HepG2 (cell line): ENCODE measurements around the gene ASXL1. TPM values are rescaled to one million over a fixed set of nuclear protein-coding genes. Genes with fewer than 3 reads are reported as not detected.

Source experiments
- CBFB ChIP-seq: sonication (generic); formaldehyde crosslinking; IDR thresholded peaks from 2 replicates; pipeline ENCODE4 v1.4.0; 2020; ENCODE audit warnings: missing genetic modification reagents
- CREB1 ChIP-seq, 2 experiments: fragments of 450-650 bp in 1 of 2; IDR thresholded peaks; 2 replicates each; pipeline ENCODE4 v1.6.1; 2016 to 2017; ENCODE audit warnings: control low read depth in 1 of 2, mild to moderate bottlenecking in 1 of 2, missing compliant biosample characterization in 1 of 2, missing genetic modification characterization in 1 of 2
- ELF3 ChIP-seq: IDR thresholded peaks from 2 replicates; pipeline ENCODE4 v1.6.1; 2016; ENCODE audit warnings: missing genetic modification reagents, missing compliant biosample characterization
- FOXK1 ChIP-seq: sonication (generic); formaldehyde crosslinking; IDR thresholded peaks from 2 replicates; pipeline ENCODE4 v1.4.0; 2020; ENCODE audit warnings: low read depth, missing genetic modification reagents, borderline replicate concordance
- GATAD1 ChIP-seq: IDR thresholded peaks from 2 replicates; pipeline ENCODE4 v1.6.1; 2016; ENCODE audit warnings: missing genetic modification reagents, missing compliant biosample characterization
- GFI1 ChIP-seq: sonication (generic); formaldehyde crosslinking; IDR thresholded peaks from 2 replicates; pipeline ENCODE4 v1.5.0; 2020; ENCODE audit warnings: missing genetic modification reagents, mild to moderate bottlenecking, borderline replicate concordance
- HOXA3 ChIP-seq: sonication (generic); formaldehyde crosslinking; IDR thresholded peaks from 2 replicates; pipeline ENCODE4 v1.5.0; 2020; ENCODE audit warnings: missing genetic modification reagents
- MTA1 ChIP-seq: sonication (generic); formaldehyde crosslinking; IDR thresholded peaks from 2 replicates; pipeline ENCODE4 v1.4.0; 2020; ENCODE audit warnings: missing genetic modification reagents, mild to moderate bottlenecking, borderline replicate concordance
- POGZ ChIP-seq: sonication (generic); formaldehyde crosslinking; IDR thresholded peaks from 2 replicates; pipeline ENCODE4 v1.4.0; 2020; ENCODE audit warnings: mild to moderate bottlenecking, missing genetic modification reagents
- PRMT3 ChIP-seq: sonication (generic); formaldehyde crosslinking; IDR thresholded peaks from 2 replicates; pipeline ENCODE4 v1.8.1; 2022; ENCODE audit warnings: low read depth, mild to moderate bottlenecking, moderate library complexity, missing genetic modification reagents, borderline replicate concordance
- SIX1 ChIP-seq: sonication (generic); formaldehyde crosslinking; IDR thresholded peaks from 2 replicates; pipeline ENCODE4 v1.4.0; 2020; ENCODE audit warnings: missing genetic modification reagents, borderline replicate concordance
- TBX2 ChIP-seq: sonication (generic); formaldehyde crosslinking; IDR thresholded peaks from 2 replicates; pipeline ENCODE4 v1.5.0; 2020; ENCODE audit warnings: missing genetic modification reagents, mild to moderate bottlenecking, borderline replicate concordance
- TRIM24 ChIP-seq: sonication (generic); formaldehyde crosslinking; IDR thresholded peaks from 2 replicates; pipeline ENCODE4 v1.8.0; 2022; ENCODE audit warnings: mild to moderate bottlenecking, missing genetic modification reagents
- YEATS4 ChIP-seq: sonication (generic); formaldehyde crosslinking; IDR thresholded peaks from 2 replicates; pipeline ENCODE4 v1.4.0; 2020; ENCODE audit warnings: missing genetic modification reagents, borderline replicate concordance
- ZBTB21 ChIP-seq: sonication (generic); formaldehyde crosslinking; IDR thresholded peaks from 2 replicates; pipeline ENCODE4 v1.4.0; 2020; ENCODE audit warnings: missing genetic modification reagents
- ZNF589 ChIP-seq: sonication (generic); formaldehyde crosslinking; conservative IDR thresholded peaks from 2 replicates; pipeline ENCODE4 v1.8.0; 2022; ENCODE audit warnings: mild to moderate bottlenecking, moderate library complexity, missing genetic modification reagents
- ZNF776 ChIP-seq: sonication (generic); formaldehyde crosslinking; IDR thresholded peaks from 2 replicates; pipeline ENCODE4 v1.4.0; 2020; ENCODE audit warnings: mild to moderate bottlenecking, missing genetic modification reagents
- ZNF850 ChIP-seq: sonication (generic); formaldehyde crosslinking; conservative IDR thresholded peaks from 2 replicates; pipeline ENCODE4 v1.9.0; 2021; ENCODE audit warnings: mild to moderate bottlenecking, missing genetic modification reagents
- ZSCAN9 ChIP-seq: IDR thresholded peaks from 2 replicates; pipeline ENCODE4 v1.6.1; 2016; ENCODE audit warnings: borderline replicate concordance
- polyA plus RNA-seq, 8 experiments: library from polyadenylated mRNA; depleted of rRNA in 3 of 8; stranded (reverse) in 7 of 8; unstranded in 1 of 8; fragments of >200 nt; fragmentation: Illumina TruSeq in 4 of 8; extraction: Trizol in 4 of 8; gene quantifications; 2 replicates each; pipeline versions ENCODE4 v1.2.1 to v1.2.3, GENCODE V29; 2011 to 2016; ENCODE audit warnings: low read depth in 4 of 8, missing spikeins in 1 of 8, mixed read lengths in 1 of 8; ENCODE audit not compliant: insufficient read depth in 1 of 8
- total RNA-seq, 5 experiments: library from RNA; depleted of rRNA; stranded (reverse); fragments of >200 nt; fragmentation: Illumina TruSeq; extraction: Trizol; gene quantifications; 2 replicates each; pipeline ENCODE4 v1.2.3, GENCODE V29; 2016; ENCODE audit warnings: low read depth in 1 of 5
- TF ChIP-seq, protein P1 (sequence below): IDR thresholded peaks from 2 replicates; pipeline ENCODE4 v1.6.1; 2016; ENCODE audit warnings: missing compliant biosample characterization, missing genetic modification reagents, borderline replicate concordance
- TF ChIP-seq, protein P2 (sequence below), 2 experiments: fragments of 450-650 bp in 1 of 2; sonication (generic) in 1 of 2; formaldehyde crosslinking; IDR thresholded peaks; 2 replicates each; pipeline versions ENCODE4 v1.5.0 to v1.8.0; 2020 to 2022; ENCODE audit warnings: mild to moderate bottlenecking in 1 of 2, missing genetic modification reagents in 1 of 2
- TF ChIP-seq, protein P3 (sequence below): sonication (generic); formaldehyde crosslinking; IDR thresholded peaks from 2 replicates; pipeline ENCODE4 v1.5.1; 2020; ENCODE audit warnings: mild to moderate bottlenecking, missing genetic modification reagents, borderline replicate concordance

Gene ASXL1
- total and polyA plus RNA-seq, 2 of the 13 experiments (the other 11 are each of a cell fraction or from before 2014, with no cell fraction given): 62.1 to 74.8 TPM

DNA sequence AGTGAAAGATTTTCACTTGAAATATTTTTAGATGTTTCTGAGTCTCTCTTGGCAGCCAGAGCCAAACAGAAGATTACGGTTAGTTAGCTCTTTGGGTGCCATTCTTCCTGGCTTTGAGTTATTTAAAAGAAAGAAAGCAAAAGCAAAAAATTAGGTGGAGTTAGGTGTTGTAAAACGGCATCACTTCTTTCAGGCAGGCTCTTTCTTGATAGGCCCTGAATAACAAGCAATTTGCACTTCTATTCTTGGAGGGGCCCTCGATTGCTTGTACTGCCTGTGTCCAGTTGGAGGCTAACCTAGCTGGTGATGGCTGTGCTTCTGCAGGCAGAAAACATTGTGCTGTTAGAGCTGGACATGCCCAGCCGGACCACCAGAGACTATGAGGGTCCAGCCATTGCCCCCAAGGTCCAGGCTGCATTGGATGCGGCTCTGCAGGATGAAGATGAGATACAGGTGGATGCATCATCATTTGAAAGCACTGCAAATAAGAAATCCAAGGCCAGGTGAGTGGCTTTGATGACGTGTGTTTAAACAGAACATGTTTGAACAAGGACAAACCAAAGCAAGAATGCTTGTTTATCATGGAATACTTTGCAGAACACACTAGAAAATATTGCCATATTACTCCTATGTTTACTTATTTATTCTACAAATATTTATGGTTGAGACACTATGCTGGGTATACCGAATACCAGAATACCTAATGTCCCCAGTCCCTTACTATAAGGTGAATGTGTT lies 28.1 kb upstream of the ASXL1 start (continued):
- TF ChIP-seq, protein P1, sequence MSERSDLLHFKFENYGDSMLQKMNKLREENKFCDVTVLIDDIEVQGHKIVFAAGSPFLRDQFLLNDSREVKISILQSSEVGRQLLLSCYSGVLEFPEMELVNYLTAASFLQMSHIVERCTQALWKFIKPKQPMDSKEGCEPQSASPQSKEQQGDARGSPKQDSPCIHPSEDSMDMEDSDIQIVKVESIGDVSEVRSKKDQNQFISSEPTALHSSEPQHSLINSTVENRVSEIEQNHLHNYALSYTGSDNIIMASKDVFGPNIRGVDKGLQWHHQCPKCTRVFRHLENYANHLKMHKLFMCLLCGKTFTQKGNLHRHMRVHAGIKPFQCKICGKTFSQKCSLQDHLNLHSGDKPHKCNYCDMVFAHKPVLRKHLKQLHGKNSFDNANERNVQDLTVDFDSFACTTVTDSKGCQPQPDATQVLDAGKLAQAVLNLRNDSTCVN: peak; percentile 71; the same call in 1 of the 2 replicates
- peak; percentile 96 for TF ChIP-seq CREB1 (IDR thresholded peaks at IDR 0.05)
- peak; percentile 93 for TF ChIP-seq CREB1 (CRISPR knock-in tag; IDR thresholded peaks at IDR 0.05)
- no peak for TF ChIP-seq ZNF589 (CRISPR knock-in tag)
- peak; percentile 97 for TF ChIP-seq FOXK1 (CRISPR knock-in tag)
- peak; percentile 65; the same call in 1 of the 2 replicates for TF ChIP-seq GATAD1 (CRISPR knock-in tag)
- TF ChIP-seq HOXA3 (CRISPR knock-in tag): peak; percentile 39; the same call in 1 of the 2 replicates
- TF ChIP-seq TRIM24 (CRISPR knock-in tag): no peak
- TF ChIP-seq SIX1 (CRISPR knock-in tag): peak; percentile 72; the same call in 1 of the 2 replicates
- peak; percentile 73; the same call in 1 of the 2 replicates for TF ChIP-seq ZBTB21
- peak; percentile 69 for TF ChIP-seq TBX2 (CRISPR knock-in tag)
- TF ChIP-seq PRMT3 (CRISPR knock-in tag): no peak
- peak; percentile 31; the same call in 1 of the 2 replicates for TF ChIP-seq MTA1 (CRISPR knock-in tag)
- no peak for TF ChIP-seq ZNF850
- TF ChIP-seq, protein P2, sequence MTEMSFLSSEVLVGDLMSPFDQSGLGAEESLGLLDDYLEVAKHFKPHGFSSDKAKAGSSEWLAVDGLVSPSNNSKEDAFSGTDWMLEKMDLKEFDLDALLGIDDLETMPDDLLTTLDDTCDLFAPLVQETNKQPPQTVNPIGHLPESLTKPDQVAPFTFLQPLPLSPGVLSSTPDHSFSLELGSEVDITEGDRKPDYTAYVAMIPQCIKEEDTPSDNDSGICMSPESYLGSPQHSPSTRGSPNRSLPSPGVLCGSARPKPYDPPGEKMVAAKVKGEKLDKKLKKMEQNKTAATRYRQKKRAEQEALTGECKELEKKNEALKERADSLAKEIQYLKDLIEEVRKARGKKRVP (CRISPR knock-in tag; IDR thresholded peaks at IDR 0.05): peak in 1 of 2 experiments; percentile 82; a peak in 2 of 4 replicates
- peak; percentile 86; the same call in 1 of the 2 replicates for TF ChIP-seq ZSCAN9 (CRISPR knock-in tag)
- peak; percentile 79; the same call in 1 of the 2 replicates for TF ChIP-seq GFI1 (CRISPR knock-in tag)
- no peak for TF ChIP-seq ZNF776 (CRISPR knock-in tag)
- peak; percentile 79 for TF ChIP-seq POGZ (CRISPR knock-in tag)
- TF ChIP-seq CBFB: 0 out of 2 replicates have a peak, but pooled peaks have one; percentile 36
- TF ChIP-seq, protein P3, sequence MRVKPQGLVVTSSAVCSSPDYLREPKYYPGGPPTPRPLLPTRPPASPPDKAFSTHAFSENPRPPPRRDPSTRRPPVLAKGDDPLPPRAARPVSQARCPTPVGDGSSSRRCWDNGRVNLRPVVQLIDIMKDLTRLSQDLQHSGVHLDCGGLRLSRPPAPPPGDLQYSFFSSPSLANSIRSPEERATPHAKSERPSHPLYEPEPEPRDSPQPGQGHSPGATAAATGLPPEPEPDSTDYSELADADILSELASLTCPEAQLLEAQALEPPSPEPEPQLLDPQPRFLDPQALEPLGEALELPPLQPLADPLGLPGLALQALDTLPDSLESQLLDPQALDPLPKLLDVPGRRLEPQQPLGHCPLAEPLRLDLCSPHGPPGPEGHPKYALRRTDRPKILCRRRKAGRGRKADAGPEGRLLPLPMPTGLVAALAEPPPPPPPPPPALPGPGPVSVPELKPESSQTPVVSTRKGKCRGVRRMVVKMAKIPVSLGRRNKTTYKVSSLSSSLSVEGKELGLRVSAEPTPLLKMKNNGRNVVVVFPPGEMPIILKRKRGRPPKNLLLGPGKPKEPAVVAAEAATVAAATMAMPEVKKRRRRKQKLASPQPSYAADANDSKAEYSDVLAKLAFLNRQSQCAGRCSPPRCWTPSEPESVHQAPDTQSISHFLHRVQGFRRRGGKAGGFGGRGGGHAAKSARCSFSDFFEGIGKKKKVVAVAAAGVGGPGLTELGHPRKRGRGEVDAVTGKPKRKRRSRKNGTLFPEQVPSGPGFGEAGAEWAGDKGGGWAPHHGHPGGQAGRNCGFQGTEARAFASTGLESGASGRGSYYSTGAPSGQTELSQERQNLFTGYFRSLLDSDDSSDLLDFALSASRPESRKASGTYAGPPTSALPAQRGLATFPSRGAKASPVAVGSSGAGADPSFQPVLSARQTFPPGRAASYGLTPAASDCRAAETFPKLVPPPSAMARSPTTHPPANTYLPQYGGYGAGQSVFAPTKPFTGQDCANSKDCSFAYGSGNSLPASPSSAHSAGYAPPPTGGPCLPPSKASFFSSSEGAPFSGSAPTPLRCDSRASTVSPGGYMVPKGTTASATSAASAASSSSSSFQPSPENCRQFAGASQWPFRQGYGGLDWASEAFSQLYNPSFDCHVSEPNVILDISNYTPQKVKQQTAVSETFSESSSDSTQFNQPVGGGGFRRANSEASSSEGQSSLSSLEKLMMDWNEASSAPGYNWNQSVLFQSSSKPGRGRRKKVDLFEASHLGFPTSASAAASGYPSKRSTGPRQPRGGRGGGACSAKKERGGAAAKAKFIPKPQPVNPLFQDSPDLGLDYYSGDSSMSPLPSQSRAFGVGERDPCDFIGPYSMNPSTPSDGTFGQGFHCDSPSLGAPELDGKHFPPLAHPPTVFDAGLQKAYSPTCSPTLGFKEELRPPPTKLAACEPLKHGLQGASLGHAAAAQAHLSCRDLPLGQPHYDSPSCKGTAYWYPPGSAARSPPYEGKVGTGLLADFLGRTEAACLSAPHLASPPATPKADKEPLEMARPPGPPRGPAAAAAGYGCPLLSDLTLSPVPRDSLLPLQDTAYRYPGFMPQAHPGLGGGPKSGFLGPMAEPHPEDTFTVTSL: peak; percentile 93
- no peak for TF ChIP-seq YEATS4 (CRISPR knock-in tag)
- peak; percentile 94 for TF ChIP-seq ELF3 (CRISPR knock-in tag)
